Ecto neural progenitor cell (in vitro differentiated cells): ENCODE results near the gene ZNF541.
"Not testable (repeated sequence)": the region's sequence is repeated elsewhere in the genome, so short reads cannot be mapped to it uniquely, and the experiment has no call there.

Experiments
- DNase-seq: peaks from one replicate; pipeline ENCODE4 v3.0.0-alpha.2; 2018; ENCODE audit warnings: low spot score

Gene ZNF541

GRCh38 chr19:47599671-47600245, 26.8 kb upstream of the ZNF541 start:
- not testable (repeated sequence) for DNase-seq

- DNase-seq: no peak
Measured at GRCh38 chr19:47598407-47599349, 25.7 kb upstream of the ZNF541 start.

GRCh38 chr19:47595944-47596343, 23.0 kb upstream of the ZNF541 start:
- no peak for DNase-seq

- no peak for DNase-seq
Measured at GRCh38 chr19:47593860-47594259, 20.9 kb upstream of the ZNF541 start.

GRCh38 chr19:47589824-47590223, 16.9 kb upstream of the ZNF541 start:
- DNase-seq: no peak

GRCh38 chr19:47587295-47587694, 14.3 kb upstream of the ZNF541 start:
- no peak for DNase-seq

- DNase-seq: not testable (repeated sequence)
Measured at GRCh38 chr19:47583161-47583560, 10.2 kb upstream of the ZNF541 start.

- no peak for DNase-seq
Measured at GRCh38 chr19:47582320-47582909, 9.5 kb upstream of the ZNF541 start.

GRCh38 chr19:47581605-47582319, 8.8 kb upstream of the ZNF541 start:
- DNase-seq: no peak

- DNase-seq: no peak
Measured at GRCh38 chr19:47580397-47580796, 7.4 kb upstream of the ZNF541 start.

GRCh38 chr19:47572635-47573034, 313 bp downstream of the ZNF541 start:
- no peak for DNase-seq

- no peak for DNase-seq
Measured at GRCh38 chr19:47569331-47569730, 3.6 kb downstream of the ZNF541 start.

- no peak for DNase-seq
Measured at GRCh38 chr19:47564081-47564480, 8.9 kb downstream of the ZNF541 start.

GRCh38 chr19:47561440-47562057, 11.4 kb downstream of the ZNF541 start:
- no peak for DNase-seq

- no peak for DNase-seq
Measured at GRCh38 chr19:47560999-47561398, 11.9 kb downstream of the ZNF541 start.

GRCh38 chr19:47550129-47550528, 22.8 kb downstream of the ZNF541 start:
- DNase-seq: no peak

- no peak for DNase-seq
Measured at GRCh38 chr19:47549261-47549862, 23.6 kb downstream of the ZNF541 start.

- no peak for DNase-seq
Measured at GRCh38 chr19:47547199-47547598, 25.7 kb downstream of the ZNF541 start.

GRCh38 chr19:47545061-47545948, 27.6 kb downstream of the ZNF541 start:
- DNase-seq: no peak

- DNase-seq: no peak
Measured at GRCh38 chr19:47544476-47544875, 28.5 kb downstream of the ZNF541 start.

- DNase-seq: no peak
Measured at GRCh38 chr19:47544075-47544474, 28.9 kb downstream of the ZNF541 start.
